ENCODE measurements around the gene PRRG2.
A peak's percentile ranks its signal among the peaks of the same experiment; 100 is the strongest.
"Not testable (repeated sequence)": the region's sequence is repeated elsewhere in the genome, so short reads cannot be mapped to it uniquely, and the experiment has no call there.

The PRRG2 gene

DNA sequence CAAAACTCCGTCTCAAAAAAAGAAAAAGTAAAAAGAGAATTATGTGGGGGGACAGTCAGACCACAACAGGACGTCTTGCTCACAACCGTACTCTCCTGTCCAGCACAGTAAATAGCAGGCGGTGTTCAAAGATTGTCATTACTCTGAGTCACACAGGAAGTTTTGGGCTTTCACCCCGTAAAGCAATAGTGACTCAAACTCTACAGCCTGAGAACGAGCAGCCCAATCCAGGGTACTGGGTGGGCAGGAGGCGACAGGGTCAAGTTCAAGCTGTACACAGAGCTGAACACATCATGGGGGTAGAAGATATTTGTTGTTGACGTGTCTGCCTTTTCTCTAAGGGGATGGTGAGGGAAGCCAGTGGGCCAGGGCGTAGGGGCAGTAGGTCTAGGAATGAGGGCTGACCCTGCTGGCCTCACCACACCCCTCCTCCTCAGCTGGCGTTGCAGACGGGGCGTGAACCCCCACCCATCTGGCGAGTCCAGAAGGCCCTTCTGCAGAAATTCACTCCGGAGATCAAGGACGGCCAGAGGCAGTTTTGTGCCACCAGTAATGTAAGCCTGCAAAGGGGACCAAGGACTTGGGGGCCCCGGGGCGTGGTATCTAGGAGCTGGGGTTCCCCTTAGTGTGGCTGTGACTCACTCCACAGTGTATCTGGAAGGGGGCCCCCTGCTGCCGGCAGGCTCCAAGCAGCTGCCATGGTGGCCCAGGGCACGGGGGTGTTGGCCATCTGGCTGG is 33.1 kb downstream of the PRRG2 start:
- DNase-seq = no peak

DNA sequence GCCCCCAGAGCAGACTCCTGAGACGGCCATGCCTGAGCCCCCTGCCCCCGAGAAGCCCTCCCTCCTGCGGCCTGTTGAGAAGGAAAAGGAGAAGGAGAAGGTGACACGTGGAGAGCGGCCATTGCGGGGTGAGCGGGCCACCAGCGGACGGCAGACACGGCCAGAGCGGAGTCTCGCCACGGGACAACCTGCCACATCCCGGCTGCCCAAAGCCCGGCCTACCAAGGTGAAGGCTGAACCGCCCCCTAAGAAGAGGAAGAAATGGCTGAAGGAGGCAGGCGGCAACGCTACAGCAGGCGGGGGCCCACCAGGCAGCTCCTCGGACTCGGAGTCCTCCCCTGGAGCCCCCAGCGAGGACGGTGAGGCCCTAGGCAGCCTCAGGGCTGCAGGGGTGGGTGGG is 34.7 kb downstream of the PRRG2 start:
- DNase-seq = no peak

DNA sequence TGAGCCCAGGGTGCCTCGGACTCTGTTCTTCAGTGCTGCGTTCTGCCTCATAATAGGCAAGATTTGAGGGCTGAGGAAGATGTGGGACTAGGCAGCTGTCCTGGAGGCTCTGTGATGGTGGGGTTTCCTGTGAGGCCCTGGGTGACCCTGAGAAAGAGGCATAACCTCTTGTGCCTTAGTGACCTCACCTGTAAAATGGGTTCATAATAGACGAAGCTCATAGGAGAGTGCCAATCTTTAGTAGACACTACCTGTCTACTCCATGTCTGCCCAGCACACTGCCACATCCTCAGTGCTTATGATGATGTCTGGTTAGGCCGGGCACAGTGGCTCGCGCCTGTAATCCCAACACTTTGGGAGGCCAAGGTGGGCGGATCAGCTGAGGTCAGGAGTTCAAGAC is 35.4 kb downstream of the PRRG2 start:
- DNase-seq = no peak

DNA sequence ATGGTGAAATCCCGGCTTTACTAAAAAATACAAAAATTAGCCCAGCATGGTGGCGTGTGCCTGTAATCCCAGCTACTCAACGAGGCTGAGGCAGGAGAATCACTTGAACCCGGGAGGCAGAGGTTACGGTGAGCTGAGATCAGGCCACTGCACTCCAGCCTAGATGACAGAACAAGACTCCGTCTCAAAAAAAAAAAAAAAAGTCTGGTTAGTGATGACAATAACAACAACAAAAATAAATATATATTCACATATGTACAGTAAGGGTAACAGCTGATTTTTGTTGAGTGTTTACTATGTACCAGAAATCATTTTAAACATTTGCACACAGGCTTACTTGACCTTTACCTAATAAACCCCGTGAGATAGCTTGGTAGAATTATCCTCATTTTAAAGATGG is 35.8 kb downstream of the PRRG2 start:
- DNase-seq = no peak

DNA sequence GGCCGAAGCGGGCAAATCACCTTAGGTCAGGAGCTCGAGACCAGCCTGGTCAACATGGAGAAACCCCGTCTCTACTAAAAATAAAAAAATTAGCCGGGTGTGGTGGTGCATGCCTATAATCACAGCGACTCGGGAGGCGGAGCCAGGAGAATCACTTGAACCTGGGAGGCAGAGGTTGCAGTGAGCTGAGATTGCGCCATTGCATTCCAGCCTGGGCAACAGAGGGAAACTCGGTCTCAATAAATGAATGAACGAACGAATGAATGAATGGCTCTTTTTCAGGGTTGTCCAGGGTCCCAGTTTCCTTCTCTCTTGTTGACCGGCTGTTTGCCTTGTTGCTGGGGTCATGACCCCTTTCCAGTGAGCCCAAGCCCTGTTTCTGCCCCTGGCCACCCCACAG is 36.7 kb downstream of the PRRG2 start:
- not testable (repeated sequence) for DNase-seq

DNA sequence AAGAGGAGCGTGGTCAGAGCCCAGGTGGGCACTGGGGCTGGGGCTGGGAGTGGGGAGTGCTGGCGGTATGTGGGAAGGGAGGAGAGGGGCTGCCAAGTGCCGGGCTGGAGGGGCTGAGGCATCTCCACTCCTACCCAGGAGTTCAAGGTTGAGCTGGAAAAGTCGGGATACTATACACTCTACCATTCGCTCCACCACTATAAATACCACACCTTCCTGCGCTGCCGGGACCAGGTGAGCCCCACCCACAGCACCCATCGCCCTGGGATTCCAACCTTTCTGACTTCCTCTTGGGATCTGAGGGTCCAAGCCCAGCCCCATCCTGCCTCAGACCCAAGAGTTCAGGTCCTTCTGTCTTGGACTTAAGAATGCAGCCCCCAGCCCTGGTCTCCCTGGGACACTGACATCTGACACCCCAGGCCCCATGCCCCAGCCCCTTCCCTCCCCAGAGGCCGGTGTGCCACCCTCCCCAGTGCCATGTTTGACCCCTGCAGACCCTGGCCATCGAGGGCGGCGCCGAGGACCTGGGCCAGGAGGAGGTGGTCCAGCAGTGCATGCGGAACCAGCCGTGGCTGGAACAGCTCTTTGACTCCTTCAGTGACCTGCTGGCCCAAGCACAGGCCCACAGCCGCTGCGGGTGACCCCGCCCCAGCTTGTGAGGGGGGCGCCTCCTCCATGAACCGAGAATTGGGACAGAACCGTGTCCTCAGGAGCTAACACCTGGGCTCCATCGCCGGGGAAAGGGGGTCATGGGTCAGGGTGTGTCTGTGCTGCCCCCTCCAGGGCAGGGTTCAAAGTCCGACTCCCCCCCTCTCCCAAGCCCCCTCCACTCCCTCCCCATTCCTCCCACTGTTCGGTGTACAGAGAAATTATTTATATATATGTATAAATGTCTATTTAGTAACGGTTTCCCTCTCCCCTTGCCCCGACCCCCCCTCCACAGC is 44.1 kb downstream of the PRRG2 start:
- no peak for DNase-seq

DNA sequence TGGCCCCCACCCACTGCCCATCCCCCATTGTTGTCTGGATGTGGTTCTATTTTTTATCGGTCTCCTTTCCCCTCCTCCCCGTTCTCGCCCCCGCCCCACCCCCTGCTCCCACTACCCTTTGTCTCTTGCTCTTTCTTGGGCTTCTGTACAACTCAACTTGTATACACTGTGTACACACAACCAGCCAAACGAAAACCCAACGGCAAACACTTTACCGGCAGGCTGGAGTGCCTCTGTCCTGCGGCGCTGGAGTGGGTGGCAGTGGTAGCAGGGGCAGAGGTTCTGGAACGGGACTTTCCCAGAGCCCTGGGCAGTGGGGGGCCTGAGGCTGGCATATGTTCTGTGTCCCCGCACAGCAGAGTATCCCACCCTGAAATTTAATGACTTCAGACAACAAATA is 45.1 kb downstream of the PRRG2 start:
- no peak for DNase-seq

DNA sequence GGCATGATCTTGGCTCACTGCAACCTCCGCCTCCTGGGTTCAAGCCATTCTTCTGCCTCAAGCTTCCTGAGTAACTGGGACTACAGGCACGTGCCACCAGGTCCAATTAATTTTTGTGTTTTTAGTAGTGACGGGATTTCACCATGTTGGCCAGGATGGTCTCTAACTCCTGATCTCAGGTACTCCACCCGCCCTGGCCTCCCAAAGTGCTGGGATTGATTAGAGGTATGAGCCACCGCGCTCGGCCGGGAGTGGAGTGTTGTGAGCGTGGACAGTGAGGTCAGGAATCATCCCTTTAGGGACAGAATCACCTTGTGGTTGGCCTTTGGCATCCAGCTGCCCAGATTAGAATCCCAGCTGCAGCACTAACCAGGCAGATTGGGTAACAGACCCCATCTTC is 48.5 kb downstream of the PRRG2 start:
- no peak for DNase-seq

DNA sequence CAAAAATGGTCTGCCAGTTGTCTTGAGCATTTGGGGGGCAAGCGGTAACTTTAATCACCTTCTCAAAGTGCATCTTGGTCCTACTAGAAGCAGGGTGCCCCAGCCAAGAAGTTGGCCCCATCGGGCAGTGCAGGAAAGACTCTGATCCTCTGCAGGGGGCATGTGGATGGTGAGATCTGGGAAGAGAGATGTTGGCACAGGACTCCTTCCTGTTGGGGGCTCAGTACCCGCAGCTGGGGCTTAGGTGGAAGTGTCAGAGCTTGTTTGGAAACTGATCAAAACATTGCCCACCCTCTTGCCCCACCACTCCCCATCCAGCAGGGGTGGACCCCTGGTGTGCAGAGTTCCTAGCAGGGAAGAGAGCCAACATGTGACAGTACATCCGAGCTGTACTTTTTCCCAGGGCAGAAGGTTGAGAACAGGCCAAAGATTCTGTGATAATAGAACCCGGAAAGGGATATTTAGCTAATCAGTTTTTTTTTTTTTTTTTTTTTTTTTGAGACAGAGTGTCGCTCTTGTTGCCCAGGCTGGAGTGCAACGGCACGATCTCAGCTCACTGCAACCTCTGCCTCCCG is 50.0 kb downstream of the PRRG2 start:
- DNase-seq = no peak

DNA sequence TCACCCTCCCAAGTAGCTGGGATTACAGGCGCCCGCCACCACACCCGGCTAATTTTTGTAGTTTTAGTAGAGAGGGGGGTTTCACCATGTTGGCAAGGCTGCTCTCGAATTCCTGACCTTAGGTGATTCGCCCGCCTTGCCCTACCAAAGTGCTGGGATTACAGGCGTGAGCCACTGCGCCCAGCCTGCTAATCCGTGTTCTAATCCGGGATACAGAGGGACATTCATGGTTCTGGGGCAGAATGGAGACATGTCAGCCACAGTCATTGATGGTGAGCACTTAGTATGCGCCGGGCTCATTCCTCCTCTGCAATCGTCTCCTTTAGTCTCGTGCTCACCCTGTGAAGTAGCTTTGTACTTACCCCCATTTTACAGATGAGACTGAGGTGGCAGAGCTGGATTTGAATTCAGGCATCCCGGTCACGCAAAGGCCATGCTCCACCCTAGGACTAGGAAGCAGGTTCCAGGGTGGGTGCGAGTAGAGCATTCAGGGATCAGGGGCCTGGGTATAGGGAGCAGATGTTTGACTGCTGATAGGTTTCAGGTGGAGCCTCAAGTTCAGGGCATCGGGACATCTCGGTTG is 50.6 kb downstream of the PRRG2 start:
- DNase-seq = no peak

DNA sequence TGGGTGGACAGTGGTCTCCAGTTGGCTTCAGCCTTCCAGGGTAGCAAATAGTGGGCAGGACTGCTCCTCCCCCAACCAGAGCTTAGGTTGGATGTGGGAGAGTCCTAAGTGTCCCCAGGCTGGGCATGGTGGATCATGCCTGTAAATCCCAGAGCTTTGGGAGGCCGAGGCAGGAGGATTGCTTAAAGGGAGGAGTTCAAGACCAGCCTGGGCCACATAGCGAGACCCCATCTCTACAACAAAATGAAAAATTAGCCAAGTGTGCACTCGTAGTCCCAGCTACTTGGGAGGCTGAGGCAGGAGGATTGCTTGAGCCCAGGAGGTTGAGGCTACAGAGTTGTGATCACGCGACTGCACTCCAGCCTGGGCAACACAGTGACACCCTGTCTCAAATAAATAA is 51.5 kb downstream of the PRRG2 start:
- no peak for DNase-seq

DNA sequence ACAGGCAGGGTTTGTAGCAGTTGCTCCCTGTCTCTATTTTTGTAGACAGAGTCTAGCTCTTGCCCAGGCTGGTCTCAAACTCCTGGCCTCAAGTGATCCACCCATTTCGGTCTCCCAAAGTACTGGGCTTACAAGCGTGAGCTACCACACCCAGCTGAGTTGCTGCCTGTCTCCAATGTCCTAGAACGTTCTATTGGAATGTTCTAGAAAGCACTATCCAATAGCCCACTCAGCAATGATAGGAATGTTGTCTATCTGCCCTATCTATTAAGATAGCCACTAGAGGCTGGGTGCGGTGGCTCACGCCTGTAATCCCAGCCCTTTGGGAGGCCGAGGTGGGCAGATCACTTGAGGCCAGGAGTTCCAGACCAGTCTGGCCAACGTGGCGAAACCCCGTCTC is 52.2 kb downstream of the PRRG2 start:
- DNase-seq = not testable (repeated sequence)

DNA sequence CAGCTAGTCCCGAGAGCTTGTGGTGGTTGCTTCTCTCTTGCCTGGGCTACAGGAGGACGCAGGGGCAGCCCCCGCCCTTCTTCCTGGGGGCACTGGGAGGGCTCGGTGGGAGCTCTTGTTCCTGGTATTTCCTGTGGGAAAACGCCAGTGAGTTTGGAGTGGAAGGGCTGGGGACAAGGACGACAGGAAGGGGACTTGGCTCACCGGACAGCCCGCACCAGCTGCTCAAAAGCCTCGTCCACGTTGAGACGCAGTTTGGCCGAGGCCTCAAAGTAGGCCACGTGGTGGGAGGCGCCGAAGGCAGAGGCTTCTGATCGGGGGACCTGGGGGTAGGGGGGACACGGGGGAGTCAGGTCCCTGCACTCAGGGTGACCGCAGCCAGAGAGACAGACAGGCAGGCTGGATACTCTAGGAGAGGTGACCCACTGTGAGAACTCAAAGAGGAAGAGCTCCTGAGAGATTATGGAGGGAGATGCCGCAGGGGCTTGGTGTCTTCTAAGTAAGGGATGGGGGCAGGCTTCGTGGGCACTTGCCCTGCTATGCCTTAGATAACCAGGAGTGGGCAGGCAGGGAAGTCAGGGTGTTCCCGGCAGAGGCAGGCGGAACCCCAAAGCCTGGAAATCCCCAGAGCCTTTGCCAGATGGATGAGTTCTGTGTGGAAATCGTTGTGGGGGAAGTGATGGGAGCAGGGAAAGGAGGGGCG is 54.6 kb downstream of the PRRG2 start:
- DNase-seq = no peak

DNA sequence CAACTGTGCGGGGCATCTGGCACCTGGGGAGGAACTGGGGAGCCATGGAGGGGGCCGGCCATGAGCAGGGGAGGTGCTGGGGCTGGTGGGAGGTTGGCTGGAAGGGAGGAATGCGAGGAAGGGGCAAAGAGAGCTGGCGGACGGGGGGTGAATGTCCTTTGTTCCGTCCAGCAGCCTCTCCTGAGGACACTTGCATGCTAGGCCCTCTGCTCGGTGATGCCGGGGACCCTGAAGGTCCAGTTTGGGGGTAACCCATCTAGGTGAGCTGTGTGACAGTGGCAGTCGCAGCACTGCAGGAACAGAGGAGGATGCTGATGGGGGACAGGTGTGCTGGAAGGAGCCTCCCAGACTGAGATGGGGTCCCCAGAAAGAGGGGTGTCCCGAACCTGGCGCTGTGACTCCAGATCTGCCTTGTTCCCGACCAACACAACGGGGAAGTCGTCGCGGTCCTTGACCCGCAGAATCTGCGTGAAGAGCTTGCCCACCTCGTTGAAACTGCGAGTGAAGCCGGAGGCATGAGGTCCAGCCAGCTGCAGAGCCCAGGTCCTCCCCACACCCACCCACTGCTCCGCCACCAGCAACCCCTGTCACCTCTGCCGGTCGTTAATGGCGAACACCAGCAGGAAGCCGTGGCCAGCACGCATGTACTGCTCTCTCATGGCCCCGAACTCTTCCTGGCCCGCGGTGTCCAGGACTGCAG is 55.3 kb downstream of the PRRG2 start:
- DNase-seq = no peak

DNA sequence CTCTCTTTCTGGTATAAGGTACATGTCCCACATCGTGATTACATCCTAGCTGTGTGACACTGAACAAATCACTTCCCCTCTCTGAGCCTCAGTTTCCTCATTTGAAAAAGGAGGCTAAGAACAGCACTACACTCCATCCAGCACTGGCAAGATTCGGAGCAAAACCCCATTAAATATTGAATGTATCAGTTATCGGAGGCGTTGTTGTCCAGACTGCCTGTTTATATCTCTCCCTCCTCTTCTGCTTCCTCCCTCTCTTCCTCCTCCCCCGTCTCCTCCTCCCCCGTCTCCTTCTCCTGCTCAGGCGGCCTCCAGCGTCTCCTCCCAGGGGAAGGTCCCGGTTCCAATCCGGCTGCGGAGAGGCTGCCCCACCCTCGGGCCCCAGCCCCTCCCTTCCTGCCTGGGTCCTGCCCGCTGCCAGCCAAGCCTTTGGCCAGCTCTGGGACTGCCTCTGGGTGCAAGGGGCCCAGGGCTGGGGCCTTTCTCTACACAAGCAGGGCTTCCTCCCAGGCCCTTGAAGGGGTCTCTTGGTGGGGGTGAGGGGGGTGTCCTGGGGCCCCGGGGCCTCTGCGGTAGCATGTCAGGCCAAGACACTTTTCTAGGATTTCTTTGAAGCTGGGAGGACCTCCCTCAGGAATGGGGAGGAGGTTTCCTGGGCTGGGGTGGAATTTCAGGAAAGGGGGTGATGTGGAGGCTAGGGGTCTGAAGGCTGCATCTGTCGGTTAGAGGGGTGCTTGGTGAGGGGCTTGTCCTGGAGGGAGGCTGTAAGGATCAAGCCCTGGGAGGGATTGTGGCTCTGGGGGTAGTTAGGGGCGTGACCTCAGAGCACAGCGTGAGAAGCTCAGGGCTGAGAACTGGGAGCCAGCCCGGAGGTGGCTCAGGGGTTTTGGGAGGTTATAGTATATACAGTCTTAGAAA is 57.0 kb downstream of the PRRG2 start:
- peak in 1 of 2 experiments; percentile 42 for DNase-seq

DNA sequence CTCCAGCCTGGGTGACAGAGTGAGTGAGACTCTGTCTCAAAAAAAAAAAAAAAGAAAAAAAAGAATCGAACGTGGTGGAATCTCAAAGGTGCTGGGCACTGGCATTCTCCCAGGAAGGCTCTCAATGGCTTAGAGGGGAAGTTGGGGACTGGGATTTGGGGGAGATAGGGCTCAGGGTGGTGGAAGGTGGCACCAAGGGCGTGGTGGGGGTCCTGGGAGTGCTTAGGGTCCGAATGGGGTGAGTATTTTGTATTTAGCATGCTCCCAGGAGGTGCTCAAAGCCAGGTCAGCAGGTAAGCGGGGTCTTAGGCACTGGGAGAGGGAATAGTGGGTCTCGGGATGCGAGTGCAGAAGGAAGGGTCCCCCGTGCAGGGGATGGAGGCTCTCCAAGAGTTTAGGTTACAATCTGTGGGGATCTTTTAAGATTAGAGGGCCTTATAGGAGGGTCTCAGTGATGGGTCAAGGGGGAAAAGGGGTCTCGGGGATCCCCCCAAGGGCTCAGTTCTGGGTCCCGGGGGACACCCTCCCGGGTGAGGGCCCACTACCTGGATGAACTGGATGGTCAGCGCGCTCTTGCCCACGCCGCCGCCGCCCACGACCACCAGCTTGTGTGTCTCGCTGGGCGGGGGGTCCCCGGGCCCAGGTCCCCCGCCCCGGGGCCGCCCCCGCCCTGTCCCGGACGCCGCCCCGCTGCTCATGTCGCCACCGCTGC is 58.4 kb downstream of the PRRG2 start:
- no peak for DNase-seq

DNA sequence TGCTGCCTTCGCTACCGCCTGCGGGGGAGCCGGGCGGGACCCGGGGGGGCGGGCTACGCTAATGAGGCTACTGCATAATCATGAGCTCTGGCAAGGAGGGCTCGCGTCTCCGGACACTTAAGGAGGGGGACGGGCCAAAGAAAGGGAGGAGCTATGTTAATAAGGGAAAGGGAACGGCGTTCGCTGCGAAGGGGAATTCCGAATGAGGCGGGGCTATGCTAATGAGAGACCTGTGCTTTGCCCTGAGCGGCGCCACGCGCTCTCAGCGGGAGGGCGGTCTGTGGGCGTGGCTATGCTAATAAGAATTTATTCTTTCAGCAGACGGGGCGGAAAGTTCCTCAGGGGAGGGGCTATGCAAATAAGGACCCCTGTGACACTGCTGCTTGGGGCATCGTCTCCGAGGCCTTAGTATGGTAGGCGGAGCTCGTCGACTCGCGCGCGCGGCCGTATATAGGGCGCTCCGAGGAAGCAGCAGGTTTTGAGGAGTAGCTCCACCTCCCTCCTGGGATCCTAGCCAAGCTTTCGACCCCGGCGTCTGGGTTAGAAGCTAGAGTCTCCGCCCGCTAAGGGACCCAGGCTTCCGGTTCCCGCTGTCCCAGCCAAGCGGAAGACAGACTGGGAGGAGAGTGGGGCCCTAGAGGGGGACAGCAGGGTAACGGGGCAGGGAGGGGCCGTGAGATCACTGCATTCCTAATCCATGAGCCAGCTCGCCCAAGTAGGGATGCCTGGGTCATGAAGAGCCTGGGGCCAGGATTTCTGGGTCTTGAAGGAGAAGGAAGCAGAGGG is 59.2 kb downstream of the PRRG2 start, which contains the start of gene RRAS:
Gene RRAS (minus strand): TSS at position 31 of the 786 bp plus-strand sequence. CDS start 45 bp downstream, outside the sequence.
- peak; percentile 97 to 99 for DNase-seq

All from NCI-H526 (cell line).